GM21737 (cell line): ENCODE data around the gene CNNM2.

Source experiments
- ATAC-seq: cut with Tn5 transposase; IDR thresholded peaks from one replicate; pipeline ENCODE4 v1.9.1; 2021; ENCODE audit warnings: mild to moderate bottlenecking, moderate library complexity; ENCODE audit not compliant: unreplicated experiment

CNNM2 gene

DNA sequence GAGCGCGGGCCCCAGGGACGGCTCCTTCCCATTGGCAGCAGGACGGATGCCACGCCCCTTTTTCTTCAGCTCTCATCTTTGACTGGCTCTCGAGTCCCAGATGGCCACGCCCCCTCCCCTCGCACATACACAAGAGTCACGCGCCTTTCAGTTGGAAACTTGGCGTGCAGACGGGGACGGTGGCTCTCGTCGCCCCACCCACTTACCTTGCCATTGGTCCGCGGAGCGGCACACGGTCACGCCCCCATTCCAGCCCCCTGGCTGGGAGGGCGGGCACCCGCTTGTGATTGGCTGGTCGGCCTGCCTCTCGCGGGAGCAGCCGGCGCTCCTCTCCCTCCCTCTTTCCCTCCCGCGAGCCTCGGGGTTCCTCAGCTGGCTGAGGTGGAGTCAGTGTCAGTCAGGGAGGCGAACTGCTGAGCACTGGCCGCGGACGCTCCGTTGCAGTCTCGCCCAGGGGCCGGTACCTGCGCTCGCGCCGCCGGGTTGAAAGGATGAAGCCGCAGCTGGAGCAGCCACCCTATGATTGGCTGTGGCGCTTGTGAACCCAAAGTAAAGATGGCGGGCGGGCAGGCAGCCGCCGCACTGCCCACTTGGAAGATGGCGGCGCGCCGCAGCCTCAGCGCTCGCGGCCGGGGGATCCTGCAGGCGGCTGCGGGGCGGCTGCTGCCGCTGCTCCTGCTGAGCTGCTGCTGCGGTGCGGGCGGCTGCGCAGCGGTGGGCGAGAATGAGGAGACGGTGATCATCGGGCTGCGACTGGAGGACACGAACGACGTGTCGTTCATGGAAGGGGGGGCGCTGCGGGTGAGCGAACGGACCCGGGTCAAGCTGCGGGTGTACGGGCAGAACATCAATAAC, at the start of gene CNNM2:
CNNM2 (plus strand) TSS at position 333 of the 855 bp plus-strand sequence; CDS start at position 520, 187 bp downstream.
- ATAC-seq, result peak; percentile 94

DNA sequence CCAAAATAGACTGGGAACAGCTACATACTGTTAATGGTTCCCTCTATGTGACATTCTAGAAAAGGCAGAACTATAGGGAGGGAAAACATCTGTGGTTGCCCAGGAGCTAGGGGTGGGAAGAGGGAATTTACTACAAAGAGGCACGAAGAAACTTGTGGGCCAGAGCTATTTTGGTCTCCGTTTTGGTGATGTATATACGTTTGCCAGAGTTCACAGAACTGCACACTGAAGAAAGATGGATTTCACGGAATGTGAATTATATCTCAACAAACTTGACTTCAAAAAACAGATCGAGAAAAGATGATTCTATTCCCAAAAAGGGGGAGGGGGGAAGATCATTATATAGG, 49.2 kb upstream of the CNNM2 start:
- ATAC-seq, result no peak

- ATAC-seq, result no peak
Observed at GRCh38 chr10:102869258-102870198, 48.6 kb upstream of the CNNM2 start, which contains the start of gene AS3MT. Gene AS3MT (plus strand): TSS chr10:102869470. CDS start chr10:102869593, 123 bp downstream.

DNA sequence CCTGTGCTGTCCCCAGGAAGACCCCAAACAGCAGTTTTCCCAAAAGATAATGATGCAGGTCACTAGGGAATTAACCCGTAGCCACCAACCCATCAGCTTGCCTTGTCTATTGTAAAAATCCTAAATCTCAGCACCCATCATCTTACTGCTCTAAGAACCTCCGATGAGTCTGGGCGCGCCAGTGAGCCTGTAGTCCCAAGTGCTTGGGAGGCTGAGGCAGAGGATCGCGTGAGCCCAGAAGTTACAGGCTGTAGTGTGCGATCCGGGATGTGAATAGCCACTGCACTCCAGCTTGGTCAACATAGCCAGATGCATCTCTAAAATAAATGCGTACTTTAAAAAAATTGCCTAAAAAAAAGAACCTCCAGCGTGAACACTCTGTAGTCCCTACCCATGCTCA, 47.9 kb upstream of the CNNM2 start:
- no peak for ATAC-seq

DNA sequence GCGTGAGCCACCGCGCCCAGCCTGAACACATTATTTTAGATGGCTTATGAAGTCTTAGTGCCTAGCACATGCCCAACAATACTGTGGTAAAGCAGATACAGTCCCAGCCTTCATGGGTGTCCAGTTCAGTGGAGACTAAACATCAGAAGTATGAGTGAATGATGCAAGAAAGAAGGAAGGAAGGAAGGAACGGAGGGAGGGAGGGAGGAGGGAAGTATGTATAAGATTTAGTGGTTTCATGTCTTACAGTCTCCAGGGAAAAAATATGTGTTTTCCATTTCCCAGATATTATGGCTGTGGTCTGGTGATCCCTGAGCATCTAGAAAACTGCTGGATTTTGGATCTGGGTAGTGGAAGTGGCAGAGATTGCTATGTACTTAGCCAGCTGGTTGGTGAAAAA, 45.9 kb upstream of the CNNM2 start:
- ATAC-seq, result no peak

DNA sequence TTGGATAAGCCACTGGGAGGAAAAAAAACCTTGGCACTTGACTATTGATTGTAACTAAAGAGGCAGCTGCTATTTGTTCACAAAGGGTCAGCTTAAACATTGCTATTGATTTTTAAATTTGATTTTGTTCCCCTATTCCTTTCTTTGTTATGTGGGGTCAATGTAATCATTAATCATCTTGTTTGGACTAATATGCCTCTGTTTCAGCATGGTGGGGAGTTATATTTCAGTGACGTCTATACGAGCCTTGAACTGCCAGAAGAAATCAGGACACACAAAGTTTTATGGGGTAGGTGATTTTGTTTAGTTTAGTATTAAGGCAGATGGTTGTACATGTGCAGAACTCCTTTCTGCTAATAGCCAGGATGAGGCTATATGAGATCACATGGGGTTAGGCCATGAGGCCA, 41.3 kb upstream of the CNNM2 start:
- ATAC-seq, result no peak

DNA sequence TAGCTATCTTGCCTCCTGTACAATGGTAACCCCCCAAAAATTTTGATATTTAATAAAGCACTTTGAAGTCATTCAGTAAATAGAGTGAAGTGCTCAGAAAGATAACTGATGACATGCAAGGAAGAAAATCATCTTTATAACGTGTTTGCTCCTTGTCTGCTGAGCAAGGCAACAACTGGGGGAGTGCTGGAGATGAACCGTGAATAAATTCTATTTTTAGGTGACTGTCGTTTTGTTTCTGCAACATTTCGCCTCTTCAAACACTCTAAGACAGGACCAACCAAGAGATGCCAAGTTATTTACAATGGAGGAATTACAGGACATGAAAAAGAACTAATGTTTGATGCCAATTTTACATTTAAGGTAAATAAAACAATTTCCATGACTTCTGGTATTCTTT, 39.5 kb upstream of the CNNM2 start:
- ATAC-seq, result no peak

DNA sequence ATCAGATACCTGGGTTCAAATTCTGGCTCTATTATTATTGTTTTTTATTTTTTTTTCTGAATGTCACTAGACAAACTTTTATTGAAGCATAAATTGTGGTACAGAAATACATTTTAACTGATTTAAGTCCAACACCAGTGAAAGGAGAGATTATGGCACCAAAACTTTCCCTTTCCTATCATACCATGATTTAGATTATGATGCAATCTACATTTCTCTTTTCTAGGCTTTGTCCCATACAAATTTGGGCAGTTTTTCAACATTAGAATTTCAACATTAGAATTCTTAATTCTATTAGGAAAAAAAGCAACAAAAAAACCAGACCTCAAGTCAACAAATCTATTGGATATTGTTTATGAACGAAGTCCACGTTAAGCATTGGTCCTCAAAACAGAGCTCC, 37.8 kb upstream of the CNNM2 start:
- ATAC-seq, result no peak

GRCh38 chr10:102888048-102888447, 30.0 kb upstream of the CNNM2 start:
- no peak for ATAC-seq

- no peak for ATAC-seq
Observed at GRCh38 chr10:102894466-102895213, 23.5 kb upstream of the CNNM2 start.

GRCh38 chr10:102900006-102900405, 18.1 kb upstream of the CNNM2 start:
- no peak for ATAC-seq

DNA sequence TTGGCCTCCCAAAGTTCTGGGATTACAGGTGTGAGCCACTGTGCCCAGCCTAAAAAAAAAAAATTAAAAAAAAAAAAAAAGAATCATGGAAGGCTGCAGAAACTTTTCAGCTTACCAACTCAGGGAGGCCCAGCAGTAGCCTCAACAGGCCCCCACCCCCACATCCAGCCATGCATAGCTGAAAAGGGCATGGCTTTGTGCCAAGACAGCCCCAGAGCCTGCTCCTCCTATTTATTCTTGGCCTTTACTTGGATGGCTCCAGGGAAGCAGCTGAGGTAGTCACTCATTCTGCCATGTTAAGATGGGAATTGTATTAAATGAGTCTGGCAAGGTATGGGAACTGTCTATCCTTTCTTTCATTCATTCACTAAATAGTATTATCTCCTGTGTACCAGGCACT, 13.7 kb upstream of the CNNM2 start:
- no peak for ATAC-seq

DNA sequence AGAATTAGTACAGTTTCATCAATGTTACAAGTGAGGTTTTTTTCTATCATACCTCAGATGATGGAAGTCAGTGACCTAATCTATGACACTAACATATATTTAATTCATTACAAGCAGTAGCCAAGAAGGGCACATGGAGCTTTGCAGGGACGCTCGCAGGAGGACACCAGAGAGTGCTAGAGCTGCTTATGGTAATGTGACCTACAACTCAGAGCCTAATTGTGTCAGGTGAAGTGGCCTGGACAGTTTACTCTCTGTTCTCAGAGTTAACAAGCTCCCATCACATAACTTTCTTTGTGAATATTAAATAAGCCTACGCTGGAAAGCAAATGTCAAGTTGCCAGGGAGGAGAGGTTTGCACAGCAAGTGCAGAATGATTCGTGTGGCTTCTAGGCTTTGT, 11.6 kb upstream of the CNNM2 start:
- no peak for ATAC-seq

- no peak for ATAC-seq
Observed at GRCh38 chr10:102914781-102915180, 3.3 kb upstream of the CNNM2 start.

DNA sequence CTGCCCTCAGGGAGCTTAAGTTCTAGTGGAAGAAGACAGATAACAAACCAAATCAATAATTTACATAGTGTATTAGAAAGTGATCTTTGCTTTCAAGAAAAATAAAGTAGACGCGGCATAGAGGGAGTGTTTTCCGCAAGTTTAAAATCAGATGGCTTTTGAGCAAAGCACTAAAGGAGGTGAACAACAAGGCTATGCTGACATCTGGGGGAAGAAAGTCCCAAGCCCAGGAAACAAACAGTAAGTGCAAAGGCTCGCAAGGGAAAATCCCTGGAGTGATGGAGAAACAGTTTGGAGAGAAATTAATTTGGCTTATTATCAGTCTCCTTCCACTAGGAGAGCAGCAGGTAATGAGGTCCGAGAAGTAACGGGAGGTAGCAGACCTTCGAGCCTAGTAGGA, 1.9 kb upstream of the CNNM2 start:
- ATAC-seq, result no peak

GRCh38 chr10:102917314-102917961, 656 bp upstream of the CNNM2 start:
- ATAC-seq, result peak; percentile 44

GRCh38 chr10:102918817-102919245, 737 bp downstream of the CNNM2 start:
- peak; percentile 1 for ATAC-seq

DNA sequence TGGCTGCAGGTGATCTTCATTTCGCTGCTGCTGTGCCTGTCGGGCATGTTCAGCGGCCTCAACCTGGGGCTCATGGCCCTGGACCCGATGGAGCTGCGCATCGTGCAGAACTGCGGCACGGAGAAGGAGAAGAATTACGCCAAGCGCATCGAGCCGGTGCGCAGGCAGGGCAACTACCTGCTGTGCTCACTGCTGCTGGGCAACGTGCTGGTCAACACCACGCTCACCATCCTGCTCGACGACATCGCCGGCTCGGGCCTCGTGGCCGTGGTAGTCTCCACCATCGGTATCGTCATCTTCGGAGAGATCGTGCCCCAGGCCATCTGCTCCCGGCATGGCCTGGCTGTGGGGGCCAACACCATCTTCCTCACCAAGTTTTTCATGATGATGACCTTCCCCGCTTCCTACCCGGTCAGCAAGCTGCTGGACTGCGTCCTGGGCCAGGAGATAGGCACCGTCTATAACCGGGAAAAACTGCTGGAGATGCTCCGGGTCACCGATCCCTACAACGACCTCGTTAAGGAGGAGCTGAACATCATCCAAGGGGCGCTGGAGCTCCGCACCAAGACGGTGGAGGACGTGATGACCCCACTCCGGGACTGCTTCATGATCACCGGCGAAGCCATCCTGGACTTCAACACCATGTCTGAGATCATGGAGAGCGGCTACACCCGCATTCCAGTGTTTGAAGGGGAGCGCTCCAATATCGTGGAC, 1.3 kb downstream of the CNNM2 start:
- ATAC-seq, result no peak

DNA sequence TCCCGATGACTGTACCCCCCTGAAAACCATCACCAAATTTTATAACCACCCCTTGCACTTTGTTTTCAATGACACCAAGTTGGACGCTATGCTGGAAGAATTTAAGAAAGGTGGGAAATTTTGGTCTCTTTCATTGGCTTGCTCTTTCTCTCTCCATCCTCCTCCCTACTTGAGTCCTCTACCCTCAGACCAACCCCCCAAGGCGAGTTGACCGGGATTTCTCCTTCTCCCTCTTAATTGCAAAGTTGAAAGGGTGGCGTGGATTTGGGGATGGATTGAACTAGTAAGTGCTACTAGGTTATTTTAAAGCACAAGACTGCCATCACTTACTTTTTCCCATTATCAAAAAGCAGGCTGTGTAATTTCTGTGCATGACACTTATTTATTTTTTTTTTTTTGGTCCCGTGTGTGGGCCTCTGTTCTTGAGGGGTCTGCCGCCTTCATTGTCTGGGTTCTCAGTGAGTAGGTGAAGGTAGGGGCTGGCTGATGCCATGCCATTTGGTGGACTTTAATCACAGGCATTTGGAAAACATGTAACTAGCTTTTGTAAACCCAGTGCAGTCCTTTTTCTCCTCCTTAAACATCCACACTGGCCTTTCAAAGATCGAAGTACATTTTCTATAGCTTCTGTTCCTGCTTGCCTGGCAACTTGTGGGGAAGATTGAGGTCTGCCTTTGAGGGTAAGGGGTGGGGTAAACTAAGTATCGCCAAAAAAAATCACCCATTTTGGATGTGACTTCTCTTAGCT, 2.1 kb downstream of the CNNM2 start:
- ATAC-seq, result no peak
